Natural killer cell treated with Interleukin-12 subunit alpha and Interleukin-12 subunit beta and Interleukin-15 and Interleukin-18, amount 100 ng/mL, for 72 hours (primary cell): ENCODE results near the gene TMEM53. TPM values are rescaled to one million over a fixed set of nuclear protein-coding genes. Genes with fewer than 3 reads are reported as not detected.
"Not testable (repeated sequence)": the region's sequence is repeated elsewhere in the genome, so short reads cannot be mapped to it uniquely, and the experiment has no call there.

Experiments
- ATAC-seq, 2 donors: fragments of 150-1000 bp; cut with Tn5 transposase in 1 of 2; sonication (Bioruptor Pico), chemical (Tn5 transposase) in 1 of 2; 2 replicates each; pipeline ENCODE4 v1.10.0; 2021
- DNase-seq: peaks from one replicate; pipeline ENCODE4 v3.0.0; 2022; ENCODE audit warnings: low spot score
- H3K27ac Mint-ChIP-seq, 2 donors: 1 replicate in 1 of 2; 2 replicates in 1 of 2; pipeline ENCODE4 v1.8.0; 2022; ENCODE audit warnings: mixed read lengths in 2 of 2, mild to moderate bottlenecking in 1 of 2, moderate library complexity in 1 of 2
- H3K27me3 Mint-ChIP-seq, 2 donors: 1 replicate in 1 of 2; 2 replicates in 1 of 2; pipeline ENCODE4 v1.8.0; 2022; ENCODE audit warnings: mixed read lengths in 2 of 2
- H3K36me3 Mint-ChIP-seq: one replicate; pipeline ENCODE4 v1.8.0; 2022; ENCODE audit warnings: mixed read lengths
- H3K4me1 Mint-ChIP-seq, 2 donors: 1 replicate in 1 of 2; 2 replicates in 1 of 2; pipeline ENCODE4 v1.8.0; 2022; ENCODE audit warnings: low read depth in 2 of 2, mixed read lengths in 2 of 2, mild to moderate bottlenecking in 1 of 2
- H3K4me3 Mint-ChIP-seq: one replicate; pipeline ENCODE4 v1.8.0; 2022; ENCODE audit warnings: mixed read lengths
- H3K9me3 Mint-ChIP-seq: 2 replicates; pipeline ENCODE4 v1.8.0; 2022; ENCODE audit warnings: mixed read lengths
- total RNA-seq, 2 donors: library from RNA; stranded (reverse); gene quantifications; one replicate each; pipeline ENCODE4 v1.2.3, GENCODE V29; 2022

Gene TMEM53
- total RNA-seq, 2 donors from 2014 or later: 2.8 to 3.8 TPM

- Mint-ChIP-seq H3K36me3 (no peaks in the 10 kb centered on the region), H3K4me1 (peaks cover 4 to 7% of the 10 kb centered on the region in 2 donors), H3K9me3 (no peaks in the 10 kb centered on the region), H3K4me3 (peak overlapping the region; percentile 47), H3K27ac (peak overlapping the region in 1 of 2 donors; percentile 49), H3K27me3 (peaks cover 0 to 3% of the 10 kb centered on the region in 2 donors)
- ATAC-seq (peak; percentile 66 to 74), DNase-seq (no peak)
Observed at GRCh38 chr1:44707959-44708831, 33.9 kb upstream of the TMEM53 start.

- no peak for ATAC-seq
- Mint-ChIP-seq H3K9me3 (no peaks in the 10 kb centered on the region), H3K4me1 (peaks cover 4 to 7% of the 10 kb centered on the region in 2 donors), H3K27me3 (peaks cover 0 to 3% of the 10 kb centered on the region in 2 donors), H3K36me3 (no peaks in the 10 kb centered on the region), H3K4me3 (no peak overlapping the region), H3K27ac (peak overlapping the region in 1 of 2 donors; percentile 49)
- DNase-seq: no peak
Observed at GRCh38 chr1:44707112-44707881, 33.0 kb upstream of the TMEM53 start.

GRCh38 chr1:44705938-44706337 is 31.7 kb upstream of the TMEM53 start:
- Mint-ChIP-seq H3K27ac (no peak overlapping the region), H3K4me3 (no peak overlapping the region), H3K4me1 (peaks cover 4 to 7% of the 10 kb centered on the region in 2 donors), H3K27me3 (peaks cover 0 to 3% of the 10 kb centered on the region in 2 donors), H3K9me3 (no peaks in the 10 kb centered on the region), H3K36me3 (no peaks in the 10 kb centered on the region)
- peak in 1 of 2 donors; percentile 46 for ATAC-seq
- DNase-seq: no peak

- no peak for DNase-seq
- Mint-ChIP-seq H3K9me3 (no peaks in the 10 kb centered on the region), H3K36me3 (no peaks in the 10 kb centered on the region), H3K4me1 (peaks cover 4 to 7% of the 10 kb centered on the region in 2 donors), H3K27ac (no peak overlapping the region), H3K27me3 (peaks cover 0 to 3% of the 10 kb centered on the region in 2 donors), H3K4me3 (no peak overlapping the region)
- no peak for ATAC-seq
Observed at GRCh38 chr1:44705470-44705869, 31.2 kb upstream of the TMEM53 start.

- DNase-seq (no peak), ATAC-seq (no peak)
- Mint-ChIP-seq H3K4me1 (peaks cover 15 to 17% of the 10 kb centered on the region in 2 donors), H3K4me3 (no peak overlapping the region), H3K9me3 (no peaks in the 10 kb centered on the region), H3K36me3 (no peaks in the 10 kb centered on the region), H3K27me3 (no peaks in the 10 kb centered on the region), H3K27ac (no peak overlapping the region)
Observed at GRCh38 chr1:44701141-44701573, 26.9 kb upstream of the TMEM53 start.

- no peaks in the 10 kb centered on the region for H3K27me3 Mint-ChIP-seq
- no peaks in the 10 kb centered on the region for H3K9me3 Mint-ChIP-seq
Observed at GRCh38 chr1:44700573-44700972, 26.3 kb upstream of the TMEM53 start.

GRCh38 chr1:44699375-44699774 is 25.1 kb upstream of the TMEM53 start:
- peaks cover 15 to 17% of the 10 kb centered on the region in 2 donors for H3K4me1 Mint-ChIP-seq
- not testable (repeated sequence) for ATAC-seq, H3K9me3 Mint-ChIP-seq, H3K4me3 Mint-ChIP-seq, H3K27me3 Mint-ChIP-seq, H3K27ac Mint-ChIP-seq, DNase-seq, H3K36me3 Mint-ChIP-seq

More at GRCh38 chr1:44700573-44700972, 26.3 kb upstream of the TMEM53 start:
- Mint-ChIP-seq H3K4me1 (peaks cover 15 to 17% of the 10 kb centered on the region in 2 donors), H3K36me3 (no peaks in the 10 kb centered on the region), H3K27ac (no peak overlapping the region), H3K4me3 (no peak overlapping the region)
- ATAC-seq (no peak), DNase-seq (no peak)

- H3K9me3 Mint-ChIP-seq: no peaks in the 10 kb centered on the region
- no peak for ATAC-seq
- no peak overlapping the region for H3K27ac Mint-ChIP-seq
- DNase-seq: no peak
- H3K36me3 Mint-ChIP-seq: no peaks in the 10 kb centered on the region
- no peak overlapping the region for H3K4me3 Mint-ChIP-seq
- H3K27me3 Mint-ChIP-seq: no peaks in the 10 kb centered on the region
- H3K4me1 Mint-ChIP-seq: peaks cover 15 to 17% of the 10 kb centered on the region in 2 donors
Observed at GRCh38 chr1:44698138-44698537, 23.9 kb upstream of the TMEM53 start.

GRCh38 chr1:44696789-44697345 is 22.6 kb upstream of the TMEM53 start:
- Mint-ChIP-seq H3K4me1 (peaks cover 15 to 17% of the 10 kb centered on the region in 2 donors), H3K4me3 (peak overlapping the region; percentile 53), H3K27ac (peak overlapping the region; percentile 81 to 92), H3K36me3 (no peaks in the 10 kb centered on the region), H3K9me3 (no peaks in the 10 kb centered on the region), H3K27me3 (no peaks in the 10 kb centered on the region)
- peak; percentile 67 for DNase-seq
- ATAC-seq: peak; percentile 83 to 90

- no peaks in the 10 kb centered on the region for H3K36me3 Mint-ChIP-seq
- H3K4me1 Mint-ChIP-seq: peaks cover 15 to 17% of the 10 kb centered on the region in 2 donors
- DNase-seq: no peak
- peaks cover 0 to 7% of the 10 kb centered on the region in 2 donors for H3K27me3 Mint-ChIP-seq
- H3K4me3 Mint-ChIP-seq: no peak overlapping the region
- no peaks in the 10 kb centered on the region for H3K9me3 Mint-ChIP-seq
- peak overlapping the region; percentile 81 to 92 for H3K27ac Mint-ChIP-seq
- no peak for ATAC-seq
Observed at GRCh38 chr1:44696101-44696500, 21.8 kb upstream of the TMEM53 start.

GRCh38 chr1:44695671-44696070 is 21.4 kb upstream of the TMEM53 start:
- Mint-ChIP-seq H3K27ac (peak overlapping the region in 1 of 2 donors; percentile 70), H3K4me3 (no peak overlapping the region), H3K9me3 (no peaks in the 10 kb centered on the region), H3K27me3 (peaks cover 0 to 7% of the 10 kb centered on the region in 2 donors), H3K4me1 (peaks cover 15 to 17% of the 10 kb centered on the region in 2 donors), H3K36me3 (no peaks in the 10 kb centered on the region)
- DNase-seq (no peak), ATAC-seq (no peak)

- DNase-seq (no peak), ATAC-seq (no peak)
- Mint-ChIP-seq H3K36me3 (no peaks in the 10 kb centered on the region), H3K27me3 (peaks cover 0 to 7% of the 10 kb centered on the region in 2 donors), H3K9me3 (no peaks in the 10 kb centered on the region), H3K27ac (no peak overlapping the region), H3K4me3 (no peak overlapping the region), H3K4me1 (peaks cover 15 to 17% of the 10 kb centered on the region in 2 donors)
Observed at GRCh38 chr1:44694863-44695478, 20.7 kb upstream of the TMEM53 start.

- Mint-ChIP-seq H3K27ac (no peak overlapping the region), H3K9me3 (no peaks in the 10 kb centered on the region), H3K4me1 (peaks cover 15 to 17% of the 10 kb centered on the region in 2 donors), H3K27me3 (peaks cover 0 to 7% of the 10 kb centered on the region in 2 donors), H3K36me3 (no peaks in the 10 kb centered on the region), H3K4me3 (no peak overlapping the region)
- no peak for DNase-seq
- no peak for ATAC-seq
Observed at GRCh38 chr1:44693900-44694299, 19.6 kb upstream of the TMEM53 start.
